OCI-LY1 (cell line): ENCODE measurements around the gene DHRS3.

ENCODE experiments used
- CTCF ChIP-seq: fragments of 200-600 bp; sonication (generic), shearing (Covaris generic); IDR thresholded peaks from 2 replicates; pipeline ENCODE4 v1.5.1; 2017; ENCODE audit warnings: mild to moderate bottlenecking, antibody characterized with exemption, low read length, moderate library complexity, mixed read lengths
- EZH2 ChIP-seq: fragments of 200-600 bp; sonication (generic), shearing (Covaris generic); IDR thresholded peaks from 2 replicates; pipeline ENCODE4 v1.8.0; 2017; ENCODE audit warnings: borderline replicate concordance, mixed run types, mild to moderate bottlenecking, antibody characterized with exemption, low read length, moderate library complexity, mixed read lengths

- no peak for TF ChIP-seq CTCF
- no peak for TF ChIP-seq EZH2
Measured at GRCh38 chr1:12587981-12588640, 29.9 kb downstream of the DHRS3 start.
